ENCODE results near the gene SLC16A10.

GRCh38 chr6:111061508-111061907 is 25.8 kb upstream of the SLC16A10 start:
- no peak for TF ChIP-seq CTCF (IDR thresholded peaks at IDR 0.05)
- TF ChIP-seq POLR2A (IDR thresholded peaks at IDR 0.05) = no peak
